NCI-H774 (cell line): ENCODE data around the gene ATF5.
A peak's percentile ranks its signal among the peaks of the same experiment; 100 is the strongest.
"Not testable (repeated sequence)": the region's sequence is repeated elsewhere in the genome, so short reads cannot be mapped to it uniquely, and the experiment has no call there.

Experiments used
- DNase-seq: peaks from one replicate; lab custom pipeline; 2025; lab: John Stamatoyannopoulos, UW

ATF5 gene

DNA sequence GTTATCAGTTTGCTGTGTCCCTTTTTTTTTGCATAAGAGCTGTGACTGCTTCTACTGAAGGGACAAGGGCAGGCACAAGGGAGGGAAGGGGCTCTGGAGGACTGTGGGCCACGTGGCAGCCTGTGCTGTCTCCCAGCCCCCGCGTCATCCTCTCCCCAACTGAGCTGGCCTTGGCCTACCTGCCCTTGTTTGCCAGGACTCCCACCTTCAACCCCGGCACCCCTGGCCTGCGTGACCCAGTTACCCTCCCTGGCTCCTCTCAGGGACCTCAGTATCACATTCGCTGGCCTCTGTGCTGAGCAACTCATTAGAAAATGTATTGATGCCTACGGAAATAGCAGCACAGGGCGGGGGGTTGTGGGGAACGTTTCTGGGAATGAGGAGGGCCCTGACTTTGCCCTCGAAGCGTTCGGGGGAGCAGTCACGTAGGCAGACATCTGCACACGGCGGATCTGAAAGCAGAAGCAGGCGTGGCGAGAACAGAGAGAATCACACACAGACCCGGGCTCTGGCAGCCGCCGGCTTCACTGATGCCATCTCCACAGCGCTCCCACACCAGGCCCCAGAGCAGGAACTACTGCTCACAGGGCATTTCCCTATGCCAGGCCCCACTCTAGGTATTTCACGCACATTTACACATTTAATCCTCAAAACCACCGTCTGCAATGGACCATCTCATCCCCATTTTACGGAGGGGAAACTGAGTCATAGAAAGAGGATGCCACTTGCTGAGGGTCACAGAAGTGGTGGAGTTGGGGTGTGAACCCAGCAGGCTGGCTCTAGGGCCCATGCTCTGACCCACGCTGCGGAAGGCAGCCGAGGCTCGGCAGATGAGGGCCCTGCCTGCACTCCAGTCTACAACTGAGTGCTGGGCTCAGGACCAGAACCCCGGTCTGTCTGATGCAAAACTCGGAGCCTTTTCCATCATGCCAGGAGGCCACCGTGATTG is 5.7 kb upstream of the ATF5 start:
- DNase-seq: no peak

DNA sequence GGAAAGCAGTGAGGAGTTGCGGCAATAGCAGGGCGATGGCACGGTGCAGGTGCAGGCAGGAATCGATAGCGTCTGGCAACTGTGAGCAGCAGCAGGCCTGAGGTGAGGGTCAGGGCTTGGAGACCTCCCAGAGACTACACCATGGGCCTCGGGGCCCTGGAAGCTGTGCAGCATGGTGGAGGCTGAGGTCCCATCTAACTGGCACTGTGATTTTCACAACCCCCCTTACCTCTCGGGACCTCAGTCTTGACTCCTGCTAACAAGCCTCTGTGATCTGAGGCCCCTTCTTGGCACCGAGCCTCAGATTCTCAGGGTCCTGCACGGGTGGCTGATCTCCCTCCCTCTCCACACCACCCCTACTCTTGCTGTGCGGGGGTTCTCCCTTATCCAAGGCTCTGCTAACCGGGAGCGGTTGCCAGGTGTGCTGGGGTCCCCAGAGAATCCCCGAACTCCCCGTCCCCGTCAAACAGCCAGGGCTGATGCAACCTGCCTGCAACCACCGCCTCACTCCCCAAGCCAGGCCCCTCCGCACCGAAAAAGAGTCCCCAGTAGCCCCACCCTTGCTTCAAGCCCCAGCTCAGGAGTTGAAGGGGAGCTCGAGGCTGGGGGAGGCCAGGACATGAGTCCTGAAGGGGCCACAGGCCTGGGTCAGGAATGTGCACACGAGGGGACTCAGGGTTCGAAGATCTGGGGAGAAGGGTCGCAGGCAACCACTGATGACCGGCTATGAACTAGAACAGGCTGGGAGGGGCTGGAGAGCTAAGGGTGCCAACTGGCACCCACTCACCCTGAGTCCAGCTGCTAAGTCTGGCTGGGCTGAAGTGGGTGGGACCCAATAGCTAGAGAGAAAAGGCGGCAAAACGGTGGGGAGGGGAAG is 4.8 kb upstream of the ATF5 start:
- no peak for DNase-seq

DNA sequence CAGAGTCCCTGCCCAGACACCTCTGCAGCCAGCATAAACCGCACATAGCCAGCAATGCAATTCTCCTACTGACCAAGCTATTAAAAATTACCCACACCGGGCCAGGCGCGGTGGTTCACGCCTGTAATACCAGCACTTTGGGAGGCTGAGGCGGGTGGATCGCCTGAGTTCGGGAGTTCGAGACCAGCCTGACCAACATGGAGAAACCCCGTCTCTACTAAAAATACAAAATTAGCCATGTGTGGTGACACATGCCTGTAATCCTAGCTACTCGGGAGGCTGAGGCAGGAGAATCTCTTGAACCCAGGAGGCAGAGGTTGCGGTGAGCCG is 4.2 kb upstream of the ATF5 start:
- not testable (repeated sequence) for DNase-seq

DNA sequence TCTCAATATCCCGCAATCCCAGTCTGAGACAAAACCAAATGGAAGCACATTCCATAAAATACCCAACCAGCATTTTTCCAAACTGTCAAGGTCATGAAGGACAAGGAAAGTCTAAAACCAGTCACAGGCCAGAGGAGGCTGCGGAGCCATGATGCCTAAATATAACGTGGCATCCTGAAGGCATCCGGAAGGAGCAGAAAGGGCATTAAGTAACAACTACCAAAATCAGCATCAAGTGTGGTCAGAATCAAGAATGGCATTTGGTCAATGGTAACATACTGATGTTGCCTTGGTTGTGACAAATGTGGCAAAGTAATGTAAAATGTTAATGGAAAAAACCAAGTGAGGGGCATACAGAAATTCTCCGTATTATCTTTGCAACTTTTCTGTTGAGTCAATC is 3.5 kb upstream of the ATF5 start:
- DNase-seq: no peak

DNA sequence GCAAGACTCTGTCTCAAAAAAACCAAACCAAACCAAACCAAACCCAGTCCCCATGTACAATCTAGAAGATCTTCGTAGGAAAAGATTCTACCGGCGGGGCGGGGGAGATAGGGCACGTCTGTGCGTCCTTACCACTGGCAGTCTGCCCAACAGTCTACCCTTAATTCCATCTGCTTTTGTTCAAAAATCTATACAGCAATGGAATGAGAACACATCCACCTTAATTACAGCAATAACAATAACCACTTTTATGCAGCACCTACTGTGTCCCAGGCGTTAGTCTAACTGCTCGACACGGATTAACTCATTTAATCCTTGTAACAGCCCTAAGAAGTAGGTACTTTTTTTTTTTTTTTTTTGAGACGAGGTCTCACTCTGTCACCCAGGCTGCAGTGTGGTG is 2.5 kb upstream of the ATF5 start:
- no peak for DNase-seq

DNA sequence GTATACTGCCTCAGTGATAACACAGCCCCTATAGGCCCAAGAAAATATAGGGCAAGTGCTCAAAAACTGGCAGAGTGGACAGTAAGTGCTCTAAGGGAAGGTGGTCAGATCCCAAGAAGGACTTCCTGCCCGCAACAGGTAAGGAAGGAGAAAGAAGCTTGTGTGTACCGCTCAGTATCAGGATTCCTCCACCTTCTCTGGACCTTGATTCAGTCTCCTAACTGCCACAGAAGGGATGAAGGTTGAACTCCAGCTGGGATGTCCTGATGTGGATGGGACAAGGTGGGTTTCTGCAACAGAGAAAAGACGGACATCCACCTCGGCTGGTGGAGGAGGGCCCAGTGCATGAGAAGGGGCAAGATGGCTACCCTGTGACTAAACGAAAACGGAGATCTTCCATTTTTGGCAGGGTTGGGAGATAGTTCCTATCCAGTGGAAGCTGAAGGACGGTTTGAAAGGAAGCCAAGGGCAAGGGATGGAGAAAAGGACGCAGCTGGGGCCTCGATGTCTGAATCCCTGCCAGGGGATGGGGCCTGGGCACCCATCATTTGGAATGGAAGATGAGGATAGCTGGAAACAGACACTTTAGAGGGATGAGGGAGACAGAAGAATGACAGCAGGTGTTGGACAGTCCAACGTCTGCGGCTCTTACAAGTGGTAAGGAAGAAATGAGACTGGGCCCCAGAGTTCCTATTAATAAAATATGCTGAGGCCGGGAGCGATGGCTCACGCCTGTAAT is 1.3 kb upstream of the ATF5 start:
- no peak for DNase-seq

DNA sequence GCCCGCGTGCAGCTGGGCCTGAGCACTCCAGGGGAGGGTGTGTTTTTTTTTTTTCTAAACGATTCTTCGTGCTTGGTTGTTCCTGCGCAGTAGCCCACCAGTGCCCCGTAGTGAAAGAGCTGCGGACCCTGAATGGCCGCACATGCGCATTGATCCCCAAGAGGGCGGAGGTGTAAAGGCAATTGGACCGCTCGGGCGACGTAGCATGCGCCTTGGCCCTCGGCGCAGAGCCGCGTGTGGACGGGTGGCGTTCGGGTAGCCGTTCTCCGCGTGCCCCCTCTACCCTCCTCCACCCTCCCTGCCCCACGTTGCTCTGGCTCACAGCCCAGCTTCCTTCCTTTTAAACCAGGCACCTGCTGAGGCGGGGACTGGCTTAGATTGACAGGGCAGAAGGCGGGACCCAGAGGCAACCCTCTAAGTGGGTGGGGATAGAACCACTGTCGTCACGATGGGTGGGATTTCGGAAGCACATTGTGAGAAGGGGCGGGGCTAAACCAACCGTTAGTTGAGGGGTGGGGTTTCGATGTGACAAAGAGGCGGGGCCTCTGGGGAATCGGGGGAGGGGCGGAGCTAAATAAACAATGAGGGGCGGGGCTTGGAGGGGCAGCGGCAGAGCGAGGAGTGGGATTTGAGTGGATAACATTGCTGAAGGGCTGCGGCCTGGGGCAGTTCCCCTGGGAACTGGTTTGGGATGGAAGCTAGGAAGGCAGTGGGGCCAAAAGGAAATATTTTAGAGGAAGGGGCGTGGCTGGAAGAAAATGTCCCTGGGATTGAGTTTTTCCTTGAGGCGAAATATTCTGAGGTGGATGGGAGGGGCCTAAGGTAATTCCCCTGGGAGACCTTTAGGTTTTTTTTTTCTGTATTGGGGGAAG is 842 bp downstream of the ATF5 start:
- DNase-seq: peak; percentile 94

DNA sequence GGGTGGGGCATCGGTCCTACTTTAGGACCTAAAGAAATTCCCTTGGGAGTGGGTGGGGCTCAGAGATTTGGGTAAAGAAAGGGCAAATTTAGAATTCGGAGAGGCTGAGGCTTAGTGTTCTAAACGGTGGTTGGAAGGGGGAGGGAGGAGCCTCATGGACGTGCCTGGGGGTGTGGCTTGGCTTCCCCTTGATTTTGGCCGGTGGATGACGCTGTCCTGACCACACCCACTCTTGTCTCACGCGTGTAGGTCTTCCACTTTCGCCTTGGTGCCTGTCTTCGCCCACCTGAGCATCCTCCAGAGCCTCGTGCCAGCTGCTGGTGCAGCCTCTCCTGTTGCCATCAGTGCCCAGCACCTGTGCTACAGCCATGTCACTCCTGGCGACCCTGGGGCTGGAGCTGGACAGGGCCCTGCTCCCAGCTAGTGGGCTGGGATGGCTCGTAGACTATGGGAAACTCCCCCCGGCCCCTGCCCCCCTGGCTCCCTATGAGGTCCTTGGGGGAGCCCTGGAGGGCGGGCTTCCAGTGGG is 1.5 kb downstream of the ATF5 start:
- DNase-seq: peak; percentile 59

DNA sequence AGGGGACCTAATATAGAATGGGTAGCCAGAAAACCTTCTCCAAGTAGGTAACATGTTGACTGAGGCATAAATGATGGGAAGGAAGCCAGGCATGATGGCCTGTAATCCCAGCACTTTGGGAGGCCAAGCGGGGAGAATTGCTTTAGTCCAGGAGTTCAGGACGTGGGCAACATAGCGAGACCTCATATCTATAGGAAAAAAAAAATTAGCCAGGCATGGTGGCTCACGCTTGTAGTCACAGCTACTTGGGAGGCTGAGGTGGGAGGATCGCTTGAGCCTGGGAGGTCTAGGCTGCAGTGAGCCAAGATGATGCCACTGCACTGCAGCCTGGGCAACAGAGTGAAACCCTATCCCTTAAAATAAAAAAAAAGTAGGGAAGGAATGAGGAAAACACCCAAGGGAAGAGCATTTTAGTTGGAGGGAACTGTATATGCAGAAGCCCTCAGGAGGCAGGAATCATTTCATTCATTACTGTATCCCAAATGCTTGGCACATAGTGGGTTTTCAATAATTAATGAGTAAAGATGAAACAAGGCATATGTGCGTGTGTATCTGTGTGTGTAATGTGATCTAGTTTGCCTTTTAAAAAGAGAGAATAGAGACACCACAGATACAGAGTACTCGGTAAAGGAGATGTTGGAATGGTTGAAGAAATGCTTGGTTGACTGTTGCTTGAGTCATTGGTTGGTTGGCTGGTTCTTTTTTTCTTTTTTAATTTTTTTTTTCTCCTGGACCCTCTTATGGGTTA is 2.5 kb downstream of the ATF5 start:
- no peak for DNase-seq

DNA sequence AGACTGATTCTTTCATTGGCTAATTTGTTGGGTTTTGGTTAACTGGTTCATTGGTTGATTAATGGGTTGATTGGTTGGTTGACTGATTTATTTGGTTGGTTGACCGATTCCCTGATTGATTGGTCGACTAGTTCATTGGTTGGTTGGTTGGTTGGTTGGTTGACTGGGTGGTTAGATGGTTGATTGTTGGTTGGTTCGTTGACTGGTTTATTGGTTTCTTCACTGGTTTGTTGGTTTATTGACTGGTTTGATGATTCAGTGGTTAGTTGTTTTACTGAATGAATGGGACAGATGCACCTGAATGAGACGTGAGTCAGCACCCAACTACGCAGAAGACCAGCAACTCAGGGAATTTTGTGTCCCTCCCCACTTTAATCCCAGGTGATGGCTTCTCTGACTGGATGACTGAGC is 3.0 kb downstream of the ATF5 start:
- no peak for DNase-seq

DNA sequence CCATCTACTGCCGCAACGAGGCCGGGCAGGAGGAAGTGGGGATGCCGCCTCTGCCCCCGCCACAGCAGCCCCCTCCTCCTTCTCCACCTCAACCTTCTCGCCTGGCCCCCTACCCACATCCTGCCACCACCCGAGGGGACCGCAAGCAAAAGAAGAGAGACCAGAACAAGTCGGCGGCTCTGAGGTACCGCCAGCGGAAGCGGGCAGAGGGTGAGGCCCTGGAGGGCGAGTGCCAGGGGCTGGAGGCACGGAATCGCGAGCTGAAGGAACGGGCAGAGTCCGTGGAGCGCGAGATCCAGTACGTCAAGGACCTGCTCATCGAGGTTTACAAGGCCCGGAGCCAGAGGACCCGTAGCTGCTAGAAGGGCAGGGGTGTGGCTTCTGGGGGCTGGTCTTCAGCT is 3.7 kb downstream of the ATF5 start:
- DNase-seq: no peak

DNA sequence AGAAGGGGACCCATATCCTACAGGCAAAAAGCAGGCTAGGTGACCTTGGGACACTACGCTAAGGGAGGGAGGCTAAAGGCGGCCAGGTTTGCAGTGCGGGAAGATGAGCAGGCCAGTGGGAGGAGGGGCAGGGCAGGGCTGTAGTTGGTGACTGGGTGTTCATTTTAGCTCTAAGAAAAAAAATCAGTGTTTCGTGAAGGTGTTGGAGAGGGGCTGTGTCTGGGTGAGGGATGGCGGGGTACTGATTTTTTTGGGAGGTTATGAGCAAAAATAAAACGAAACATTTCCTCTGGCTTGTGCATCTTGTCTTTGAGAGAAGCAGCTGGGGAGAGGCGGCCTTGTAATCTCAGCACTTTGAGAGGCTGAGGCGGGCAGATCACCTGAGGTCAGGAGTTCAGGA is 4.6 kb downstream of the ATF5 start:
- DNase-seq: no peak

DNA sequence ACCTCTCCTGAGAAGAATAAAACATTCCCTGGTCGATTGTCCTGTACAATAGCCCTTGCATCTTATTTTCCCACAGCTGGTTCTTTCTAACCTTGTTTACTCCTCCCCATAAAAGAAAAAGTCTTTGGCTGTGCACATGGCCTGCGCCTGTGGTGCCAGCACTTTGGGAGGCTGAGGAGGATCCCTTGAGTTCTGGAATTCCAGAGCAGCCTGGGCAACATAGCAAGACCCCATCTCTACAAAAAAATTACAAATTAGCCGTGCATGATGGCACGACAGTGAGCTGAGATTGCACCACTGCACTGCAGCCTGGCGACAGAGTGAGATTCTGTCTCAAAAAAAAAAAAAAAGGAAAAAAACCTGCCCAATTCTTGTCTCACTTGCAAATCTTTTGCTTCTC is 7.5 kb downstream of the ATF5 start:
- no peak for DNase-seq

DNA sequence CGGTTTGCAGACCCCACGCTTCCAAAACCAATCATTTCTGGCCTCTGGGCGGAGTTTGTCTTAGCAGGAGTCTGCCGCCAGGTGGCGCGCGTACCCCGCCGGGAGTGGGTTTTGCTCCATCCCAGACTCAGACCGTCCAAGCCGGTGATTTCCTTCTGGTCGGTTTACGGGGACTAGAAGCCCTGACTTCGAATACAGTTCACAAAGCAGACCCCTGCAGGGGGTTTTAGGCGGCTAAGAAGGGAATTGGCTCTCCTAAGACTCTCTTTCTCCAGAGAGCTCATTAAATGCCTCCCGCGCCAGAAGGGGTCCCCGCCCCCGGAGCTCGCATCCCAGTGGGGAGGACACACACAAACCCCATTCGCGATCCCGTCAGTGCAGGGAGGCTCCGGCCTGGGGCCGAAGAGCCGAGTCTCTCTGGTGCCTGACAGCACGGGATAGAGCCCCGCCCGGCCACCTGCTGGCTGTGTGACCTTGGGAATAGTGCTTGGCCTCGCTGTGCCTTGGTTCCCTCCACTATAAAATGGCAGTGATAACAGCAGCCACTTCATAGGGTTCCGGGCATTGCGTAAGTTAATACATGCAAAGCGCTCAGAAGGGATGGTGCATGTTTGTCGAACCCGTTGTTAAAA is 8.9 kb downstream of the ATF5 start:
- peak; percentile 77 for DNase-seq

DNA sequence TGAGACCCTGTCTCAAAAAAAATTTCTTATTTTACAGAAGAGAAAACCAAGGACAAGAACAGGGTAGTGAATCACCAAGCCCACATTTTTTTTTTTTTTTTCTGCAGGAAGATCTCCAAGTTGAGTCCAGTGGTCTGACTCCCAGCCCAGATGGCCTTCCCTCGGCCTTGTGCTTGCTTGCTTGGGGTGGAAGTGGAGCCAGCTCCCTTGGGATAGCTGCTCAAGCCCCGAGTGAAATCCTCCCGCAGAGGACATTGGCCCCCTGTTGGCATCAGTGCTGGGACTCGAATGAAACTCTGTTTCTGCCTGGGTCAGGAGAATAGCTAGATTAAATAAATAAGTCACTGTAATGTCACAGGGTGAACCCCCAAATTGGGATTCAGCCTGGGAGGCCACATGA is 9.7 kb downstream of the ATF5 start:
- no peak for DNase-seq

DNA sequence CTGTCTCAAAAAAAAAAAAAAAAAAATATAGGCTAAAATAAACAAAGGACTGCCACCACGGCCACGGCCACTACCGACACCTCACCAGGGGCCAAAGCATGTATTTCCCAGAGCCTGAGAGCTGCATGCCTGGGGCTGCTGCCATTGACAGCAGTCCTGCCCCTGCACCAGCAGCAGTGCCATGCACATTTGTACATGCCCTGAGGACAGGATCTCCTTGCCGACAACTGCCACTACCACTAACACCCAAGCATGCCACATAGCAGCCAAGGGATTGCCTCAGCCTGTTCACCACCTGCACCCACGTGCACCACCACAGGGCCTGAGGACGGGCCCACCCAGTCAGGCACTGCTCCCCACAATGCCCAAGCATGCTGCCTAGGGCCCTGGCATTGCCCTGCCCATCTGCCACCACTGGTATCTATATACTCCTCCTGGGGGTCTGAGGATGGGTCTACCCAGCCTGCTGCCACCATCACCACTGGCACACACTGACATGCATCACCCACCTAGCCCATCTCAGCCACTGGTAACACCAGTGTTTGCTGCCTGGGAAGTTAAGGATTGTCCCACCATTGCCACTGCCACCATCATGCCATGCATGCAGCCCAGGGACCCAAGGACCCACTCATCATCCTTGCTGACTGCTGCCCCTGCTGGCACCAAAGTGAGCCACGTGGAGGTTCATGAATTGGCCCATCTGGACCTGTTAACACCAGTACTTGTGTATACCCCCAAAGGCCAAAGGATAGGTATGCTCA is 10.9 kb downstream of the ATF5 start:
- no peak for DNase-seq

DNA sequence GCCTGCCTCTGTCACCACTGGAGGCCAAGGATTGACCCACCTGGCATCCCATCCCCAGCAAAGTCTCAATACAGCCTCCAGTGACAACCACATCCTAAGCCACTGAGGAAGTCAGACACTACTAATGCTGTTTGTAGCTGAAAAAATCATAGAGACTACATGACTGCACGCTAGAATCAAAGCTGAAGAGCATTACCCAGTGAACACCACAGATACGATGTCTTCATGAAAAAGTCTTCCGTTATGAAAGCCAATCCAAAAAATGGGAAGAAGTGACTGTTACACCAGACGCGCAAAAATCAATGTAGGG is 11.4 kb downstream of the ATF5 start:
- no peak for DNase-seq

DNA sequence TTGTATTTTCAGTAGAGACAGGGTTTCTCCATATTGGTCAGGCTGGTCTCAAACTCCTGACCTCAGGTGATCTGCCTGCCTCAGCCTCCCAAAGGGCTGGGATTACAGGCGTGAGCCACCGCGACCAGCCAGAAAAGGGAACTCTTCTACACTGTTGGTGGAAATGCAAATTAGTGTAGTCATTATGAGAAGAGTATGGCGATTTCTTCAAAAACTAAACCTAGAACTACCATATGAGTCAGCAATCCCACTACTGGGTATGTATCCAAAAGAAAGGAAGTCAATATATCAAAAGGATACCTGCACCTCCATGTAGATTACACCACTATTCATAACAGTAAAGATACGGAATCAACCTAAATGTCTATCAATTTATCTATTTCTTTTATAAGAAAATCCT is 15.6 kb downstream of the ATF5 start:
- DNase-seq: not testable (repeated sequence)

DNA sequence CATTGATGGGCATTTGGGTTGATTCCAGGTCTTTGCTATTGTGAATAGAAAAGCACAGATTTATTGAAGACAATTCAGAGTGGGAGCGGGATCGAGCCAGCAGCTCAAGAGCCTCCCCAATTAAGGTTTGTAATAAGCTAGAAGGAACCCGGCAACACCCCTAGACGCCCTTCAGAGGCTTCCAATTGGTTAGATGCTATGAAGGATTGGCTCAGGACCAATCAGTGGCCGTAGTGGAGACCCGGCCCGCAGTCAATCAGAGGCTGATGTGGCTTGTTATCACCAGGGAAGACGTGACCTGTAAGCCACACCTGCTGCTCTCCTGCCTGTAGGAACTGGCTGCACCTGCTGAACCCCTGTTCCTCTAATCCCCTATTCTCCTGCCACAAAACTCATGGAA is 17.4 kb downstream of the ATF5 start:
- DNase-seq: peak; percentile 17
